ENCODE measurements around the gene FGD4.
"Not testable (repeated sequence)": the region's sequence is repeated elsewhere in the genome, so short reads cannot be mapped to it uniquely, and the experiment has no call there.

Gene FGD4

GRCh38 chr12:32519047-32519446 lies 119.7 kb downstream of the FGD4 start:
- H4K91ac ChIP-seq (ENCODE audit: low read depth, low read length, poor library complexity) = no peak overlapping the region
- no peak overlapping the region for H3K14ac ChIP-seq (ENCODE audit: low read length)
- no peak overlapping the region for H3K4ac ChIP-seq (ENCODE audit: low read length)
- no peak overlapping the region for H2BK120ac ChIP-seq (ENCODE audit: low read depth, low read length)
- no peak overlapping the region for H3K9ac ChIP-seq (ENCODE audit: low read depth, low read length, poor library complexity)
- no peak overlapping the region for H2AK5ac ChIP-seq (ENCODE audit: low read depth, low read length)
- H2BK5ac ChIP-seq (ENCODE audit: low read length) = no peak overlapping the region
- H3K9me3 ChIP-seq (replicated peaks in 1 of 2; ENCODE audit: control insufficient read depth in 2 of 2, insufficient read depth in 1 of 2, low read depth in 1 of 2, low read length in 2 of 2) = peaks cover 0 to 2% of the 10 kb centered on the region in 2 donors
- DNase-seq (ENCODE audit: low spot score) = no peak
- H3K4me2 ChIP-seq (ENCODE audit: insufficient read depth, low read length, poor library complexity, severe bottlenecking) = no peak overlapping the region
- H3K23ac ChIP-seq (ENCODE audit: low read depth, low read length, poor library complexity) = no peak overlapping the region
- H2AFZ ChIP-seq (ENCODE audit: low read length) = no peak overlapping the region
- H3K4me1 ChIP-seq (ENCODE audit: control insufficient read depth in 2 of 2, insufficient read depth in 1 of 2, low read depth in 1 of 2, low read length in 2 of 2) = peaks cover 6 to 10% of the 10 kb centered on the region in 2 donors
- peaks cover 4% of the 10 kb centered on the region for H3K79me1 ChIP-seq (ENCODE audit: low read depth, low read length)
- no peak overlapping the region for H2BK12ac ChIP-seq (ENCODE audit: low read length)
- no CpG with 5 or more reads among the region's 3 CpGs for WGBS, 2 donors (ENCODE audit: extremely low coverage in 2 of 2, insufficient read length in 2 of 2, insufficient replicate concordance in 1 of 2)
- no peak overlapping the region for H3K27ac ChIP-seq (replicated peaks; ENCODE audit: low read length)
- peaks cover 2 to 18% of the 10 kb centered on the region in 2 donors for H3K36me3 ChIP-seq (replicated peaks in 1 of 2; ENCODE audit: control insufficient read depth in 2 of 2, insufficient read depth in 2 of 2, low read length in 2 of 2)
- H3K27me3 ChIP-seq (ENCODE audit: control insufficient read depth in 3 of 3, insufficient read depth in 3 of 3, low read depth in 1 of 3, low read length in 3 of 3) = no peaks in the 10 kb centered on the region
- no peak overlapping the region for H3K4me3 ChIP-seq (ENCODE audit: low read length in 2 of 2)
- no peak overlapping the region for H4K8ac ChIP-seq (ENCODE audit: low read depth, low read length)
- H3K18ac ChIP-seq (ENCODE audit: low read length) = no peak overlapping the region
- no peak overlapping the region for H2BK15ac ChIP-seq (ENCODE audit: low read length)

- Histone ChIP-seq H3K9me3 (replicated peaks in 1 of 2; ENCODE audit: control insufficient read depth in 2 of 2, insufficient read depth in 1 of 2, low read depth in 1 of 2, low read length in 2 of 2) (peaks cover 0 to 2% of the 10 kb centered on the region in 2 donors), H3K4me2 (ENCODE audit: insufficient read depth, low read length, poor library complexity, severe bottlenecking) (no peak overlapping the region), H3K36me3 (replicated peaks in 1 of 2; ENCODE audit: control insufficient read depth in 2 of 2, insufficient read depth in 2 of 2, low read length in 2 of 2) (peaks cover 3 to 15% of the 10 kb centered on the region in 2 donors), H3K79me1 (ENCODE audit: low read depth, low read length) (peaks cover 7% of the 10 kb centered on the region), H2AK5ac (ENCODE audit: low read depth, low read length) (no peak overlapping the region), H4K91ac (ENCODE audit: low read depth, low read length, poor library complexity) (no peak overlapping the region), H3K9ac (ENCODE audit: low read depth, low read length, poor library complexity) (no peak overlapping the region), H2BK120ac (ENCODE audit: low read depth, low read length) (no peak overlapping the region), H3K27me3 (ENCODE audit: control insufficient read depth in 3 of 3, insufficient read depth in 3 of 3, low read depth in 1 of 3, low read length in 3 of 3) (no peaks in the 10 kb centered on the region), H2BK12ac (ENCODE audit: low read length) (no peak overlapping the region), H3K23ac (ENCODE audit: low read depth, low read length, poor library complexity) (no peak overlapping the region), H3K4me3 (ENCODE audit: low read length in 2 of 2) (no peak overlapping the region), H4K8ac (ENCODE audit: low read depth, low read length) (no peak overlapping the region), H3K14ac (ENCODE audit: low read length) (no peak overlapping the region), H2AFZ (ENCODE audit: low read length) (no peak overlapping the region), H3K4ac (ENCODE audit: low read length) (no peak overlapping the region), H2BK5ac (ENCODE audit: low read length) (no peak overlapping the region), H3K27ac (replicated peaks; ENCODE audit: low read length) (no peak overlapping the region), H3K4me1 (ENCODE audit: control insufficient read depth in 2 of 2, insufficient read depth in 1 of 2, low read depth in 1 of 2, low read length in 2 of 2) (peaks cover 2% of the 10 kb centered on the region in 2 donors), H3K18ac (ENCODE audit: low read length) (no peak overlapping the region), H2BK15ac (ENCODE audit: low read length) (no peak overlapping the region)
- DNase-seq (ENCODE audit: low spot score) = no peak
- WGBS, 2 donors (ENCODE audit: extremely low coverage in 2 of 2, insufficient read length in 2 of 2, insufficient replicate concordance in 1 of 2) = no CpG with 5 or more reads among the region's 5 CpGs
Observed at GRCh38 chr12:32522331-32523221, 123.2 kb downstream of the FGD4 start.

DNA sequence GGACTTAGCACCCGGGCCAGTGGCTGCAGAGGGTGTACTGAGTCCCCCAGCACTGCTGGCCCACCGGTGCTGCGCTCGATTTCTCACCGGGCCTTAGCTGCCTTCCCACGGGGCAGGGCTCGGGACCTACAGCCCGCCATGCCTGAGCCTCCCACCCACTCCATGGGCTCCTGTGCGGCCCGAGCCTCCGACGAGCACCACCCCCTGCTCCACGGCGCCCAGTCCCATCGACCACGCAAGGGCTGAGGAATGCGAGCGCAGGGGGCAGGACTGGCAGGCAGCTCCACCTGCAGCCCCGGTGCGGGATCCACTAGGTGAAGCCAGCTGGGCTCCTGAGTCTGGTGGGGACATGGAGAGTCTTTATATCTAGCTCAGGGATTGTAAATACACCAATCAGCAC lies 126.4 kb downstream of the FGD4 start:
- not testable (repeated sequence) for DNase-seq (ENCODE audit: low spot score); H3K4me3 ChIP-seq (ENCODE audit: low read length in 2 of 2); H3K4me1 ChIP-seq (ENCODE audit: control insufficient read depth in 2 of 2, insufficient read depth in 1 of 2, low read depth in 1 of 2, low read length in 2 of 2); H2AK5ac ChIP-seq (ENCODE audit: low read depth, low read length); H2AFZ ChIP-seq (ENCODE audit: low read length); H2BK12ac ChIP-seq (ENCODE audit: low read length); H4K8ac ChIP-seq (ENCODE audit: low read depth, low read length); H2BK120ac ChIP-seq (ENCODE audit: low read depth, low read length); H3K79me1 ChIP-seq (ENCODE audit: low read depth, low read length); H4K91ac ChIP-seq (ENCODE audit: low read depth, low read length, poor library complexity); H3K4ac ChIP-seq (ENCODE audit: low read length); H2BK15ac ChIP-seq (ENCODE audit: low read length); H3K9ac ChIP-seq (ENCODE audit: low read depth, low read length, poor library complexity); H3K27ac ChIP-seq (replicated peaks; ENCODE audit: low read length); H3K23ac ChIP-seq (ENCODE audit: low read depth, low read length, poor library complexity); H3K27me3 ChIP-seq (ENCODE audit: control insufficient read depth in 3 of 3, insufficient read depth in 3 of 3, low read depth in 1 of 3, low read length in 3 of 3); H3K4me2 ChIP-seq (ENCODE audit: insufficient read depth, low read length, poor library complexity, severe bottlenecking); H3K18ac ChIP-seq (ENCODE audit: low read length); H3K9me3 ChIP-seq (replicated peaks in 1 of 2; ENCODE audit: control insufficient read depth in 2 of 2, insufficient read depth in 1 of 2, low read depth in 1 of 2, low read length in 2 of 2); H2BK5ac ChIP-seq (ENCODE audit: low read length); H3K14ac ChIP-seq (ENCODE audit: low read length)
- peaks cover 2 to 18% of the 10 kb centered on the region in 2 donors for H3K36me3 ChIP-seq (replicated peaks in 1 of 2; ENCODE audit: control insufficient read depth in 2 of 2, insufficient read depth in 2 of 2, low read length in 2 of 2)
- WGBS, 2 donors (ENCODE audit: extremely low coverage in 2 of 2, insufficient read length in 2 of 2, insufficient replicate concordance in 1 of 2) = no CpG with 5 or more reads among the region's 20 CpGs

- not testable (repeated sequence) for H3K9me3 ChIP-seq (replicated peaks in 1 of 2; ENCODE audit: control insufficient read depth in 2 of 2, insufficient read depth in 1 of 2, low read depth in 1 of 2, low read length in 2 of 2); H4K91ac ChIP-seq (ENCODE audit: low read depth, low read length, poor library complexity); H3K23ac ChIP-seq (ENCODE audit: low read depth, low read length, poor library complexity); H3K4ac ChIP-seq (ENCODE audit: low read length); H2BK15ac ChIP-seq (ENCODE audit: low read length); H3K14ac ChIP-seq (ENCODE audit: low read length); H3K4me2 ChIP-seq (ENCODE audit: insufficient read depth, low read length, poor library complexity, severe bottlenecking); H3K18ac ChIP-seq (ENCODE audit: low read length); H2AFZ ChIP-seq (ENCODE audit: low read length); H3K4me3 ChIP-seq (ENCODE audit: low read length in 2 of 2); H3K27me3 ChIP-seq (ENCODE audit: control insufficient read depth in 3 of 3, insufficient read depth in 3 of 3, low read depth in 1 of 3, low read length in 3 of 3); H3K9ac ChIP-seq (ENCODE audit: low read depth, low read length, poor library complexity); H3K79me1 ChIP-seq (ENCODE audit: low read depth, low read length); H3K4me1 ChIP-seq (ENCODE audit: control insufficient read depth in 2 of 2, insufficient read depth in 1 of 2, low read depth in 1 of 2, low read length in 2 of 2); H4K8ac ChIP-seq (ENCODE audit: low read depth, low read length); H2BK12ac ChIP-seq (ENCODE audit: low read length); H3K27ac ChIP-seq (replicated peaks; ENCODE audit: low read length); H2BK5ac ChIP-seq (ENCODE audit: low read length); H2BK120ac ChIP-seq (ENCODE audit: low read depth, low read length); H2AK5ac ChIP-seq (ENCODE audit: low read depth, low read length); DNase-seq (ENCODE audit: low spot score)
- no CpG with 5 or more reads among the region's 9 CpGs for WGBS, 2 donors (ENCODE audit: extremely low coverage in 2 of 2, insufficient read length in 2 of 2, insufficient replicate concordance in 1 of 2)
- H3K36me3 ChIP-seq (replicated peaks in 1 of 2; ENCODE audit: control insufficient read depth in 2 of 2, insufficient read depth in 2 of 2, low read length in 2 of 2) = peaks cover 2 to 18% of the 10 kb centered on the region in 2 donors
Observed at GRCh38 chr12:32526343-32526742, 127.0 kb downstream of the FGD4 start.

Measured in neuronal stem cell (in vitro differentiated cells).